Stomach smooth muscle (tissue), 2 donors: ENCODE results near the gene NKD2.

Experiments used
- H3K27ac ChIP-seq: one replicate; pipeline ENCODE4 v1.7.0; 2013; ENCODE audit warnings: mild to moderate bottlenecking, low read length, inconsistent platforms
- H3K27me3 ChIP-seq, 2 donors: one replicate each; pipeline ENCODE4 v1.7.0; 2013; ENCODE audit warnings: low read length in 2 of 2; ENCODE audit not compliant: insufficient read depth in 2 of 2, control insufficient read depth in 1 of 2
- H3K36me3 ChIP-seq, 2 donors: one replicate each; pipeline ENCODE4 v1.7.0; 2013; ENCODE audit warnings: low read length in 2 of 2; ENCODE audit not compliant: control insufficient read depth in 2 of 2, insufficient read depth in 2 of 2
- H3K4me1 ChIP-seq: one replicate; pipeline ENCODE4 v1.7.0; 2013; ENCODE audit warnings: low read length; ENCODE audit not compliant: control insufficient read depth, insufficient read depth
- H3K4me3 ChIP-seq, 2 donors: one replicate each; pipeline ENCODE4 v1.7.0; 2013; ENCODE audit warnings: low read length in 2 of 2
- H3K9ac ChIP-seq, 2 donors: one replicate each; pipeline ENCODE4 v1.7.0; 2013; ENCODE audit warnings: low read length in 2 of 2, mild to moderate bottlenecking in 1 of 2
- H3K9me3 ChIP-seq, 2 donors: one replicate each; pipeline ENCODE4 v1.7.0; 2013; ENCODE audit warnings: low read length in 2 of 2; ENCODE audit not compliant: control insufficient read depth in 2 of 2
- donor health status: healthy.
- donor health status: Pancreatic carcinoma.

The NKD2 gene

DNA sequence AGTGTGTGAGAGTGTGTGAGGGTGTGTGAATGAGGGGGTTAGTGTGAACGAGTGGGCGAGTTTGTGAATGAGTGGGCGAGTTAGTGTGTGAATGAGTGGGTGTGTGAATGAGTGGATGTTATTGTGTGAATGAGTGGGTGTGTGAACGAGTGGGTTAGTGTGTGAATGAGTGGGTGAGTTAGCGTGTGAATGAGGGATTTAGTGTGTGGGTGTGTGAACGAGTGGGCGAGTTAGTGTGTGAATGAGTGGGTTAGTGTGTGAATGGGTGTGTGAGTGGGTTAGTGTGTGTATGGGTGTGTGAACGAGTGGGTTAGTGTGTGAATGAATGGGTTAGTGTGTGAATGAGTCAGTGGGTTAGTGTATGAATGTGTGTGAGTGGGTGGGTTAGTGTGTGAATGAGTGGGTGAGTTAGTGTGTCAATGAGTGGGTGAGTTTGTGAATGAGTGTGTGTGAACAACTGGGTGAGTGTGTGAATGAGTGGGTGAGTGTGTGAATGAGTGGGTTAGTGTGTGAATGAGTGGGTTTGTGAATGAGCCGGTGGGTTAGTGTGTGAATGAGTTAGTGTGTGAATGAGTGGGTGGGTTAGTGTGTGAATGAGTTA, 37.5 kb downstream of the NKD2 start:
- H3K27me3 ChIP-seq = no peaks in the 10 kb centered on the region
- no peak overlapping the region for H3K27ac ChIP-seq
- no peak overlapping the region for H3K4me3 ChIP-seq
- H3K36me3 ChIP-seq = peaks cover 3 to 4% of the 10 kb centered on the region in 2 donors
- H3K9me3 ChIP-seq = no peaks in the 10 kb centered on the region
- H3K4me1 ChIP-seq = no peaks in the 10 kb centered on the region
- H3K9ac ChIP-seq = no peak overlapping the region

DNA sequence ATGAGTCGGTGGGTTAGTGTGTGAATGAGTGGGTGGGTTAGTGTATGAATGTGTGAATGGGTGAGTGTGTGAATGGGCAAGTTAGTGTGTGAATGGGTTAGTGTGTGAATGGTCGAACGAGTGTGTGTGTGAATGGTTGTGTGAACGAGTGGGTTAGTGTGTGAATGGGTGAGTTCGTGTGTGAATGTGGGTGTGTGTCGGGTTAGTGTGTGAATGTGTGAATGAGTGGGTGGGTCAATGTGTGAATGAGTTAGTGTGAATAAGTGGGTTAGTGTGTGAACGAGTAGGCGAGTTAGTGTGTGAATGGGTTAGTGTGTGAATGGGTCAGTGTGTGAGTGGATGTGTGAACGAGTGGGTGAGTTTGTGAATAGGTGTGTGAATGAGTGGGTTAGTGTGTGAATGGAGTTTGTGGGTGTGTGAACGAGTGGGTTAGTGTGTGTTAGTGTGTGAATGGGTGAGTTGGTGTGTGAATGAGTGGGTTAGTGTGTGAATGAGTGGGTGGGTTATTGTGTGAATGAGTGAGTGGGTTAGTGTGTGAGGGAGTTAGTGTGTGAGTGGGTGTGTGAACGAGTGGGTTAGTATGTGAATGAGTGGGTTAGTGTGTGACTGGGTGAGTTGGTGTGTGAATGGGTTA, 38.8 kb downstream of the NKD2 start:
- Histone ChIP-seq H3K4me3 (no peak overlapping the region), H3K9ac (no peak overlapping the region), H3K27ac (no peak overlapping the region), H3K27me3 (no peaks in the 10 kb centered on the region), H3K9me3 (no peaks in the 10 kb centered on the region), H3K36me3 (peaks cover 4 to 9% of the 10 kb centered on the region in 2 donors), H3K4me1 (no peaks in the 10 kb centered on the region)

DNA sequence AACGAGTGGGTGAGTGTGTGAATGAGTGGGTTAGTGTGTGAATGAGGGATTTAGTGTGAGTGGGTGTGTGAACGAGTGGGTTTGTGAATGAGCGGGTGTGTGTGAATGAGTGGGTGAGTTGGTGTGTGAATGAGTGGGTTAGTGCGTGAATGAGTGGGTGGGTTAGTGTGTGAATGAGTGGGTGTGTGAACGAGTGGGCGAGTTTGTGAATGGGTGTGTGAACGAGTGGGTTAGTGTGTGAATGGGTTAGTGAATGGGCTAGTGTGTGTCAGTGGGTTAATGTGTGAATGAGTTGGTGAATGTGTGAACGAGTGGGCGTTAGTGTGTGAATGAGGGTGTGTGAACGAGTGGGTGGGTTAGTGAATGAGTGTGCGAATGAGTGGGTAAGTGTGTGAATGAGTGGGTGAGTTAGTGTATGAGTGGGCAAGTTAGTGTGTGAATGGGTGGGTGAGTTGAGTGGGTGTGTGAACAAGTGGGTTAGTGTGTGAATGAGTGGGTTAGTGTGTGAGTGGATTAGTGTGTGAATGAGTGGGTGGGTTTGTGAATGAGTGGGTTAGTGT, 39.6 kb downstream of the NKD2 start:
- Histone ChIP-seq H3K27ac (no peak overlapping the region), H3K4me1 (no peaks in the 10 kb centered on the region), H3K4me3 (no peak overlapping the region), H3K9me3 (no peaks in the 10 kb centered on the region), H3K9ac (no peak overlapping the region), H3K36me3 (peaks cover 4 to 13% of the 10 kb centered on the region in 2 donors), H3K27me3 (no peaks in the 10 kb centered on the region)

- H3K4me1 ChIP-seq = no peaks in the 10 kb centered on the region
- H3K27ac ChIP-seq = no peak overlapping the region
- H3K27me3 ChIP-seq = no peaks in the 10 kb centered on the region
- H3K36me3 ChIP-seq = peaks cover 4 to 13% of the 10 kb centered on the region in 2 donors
- no peaks in the 10 kb centered on the region for H3K9me3 ChIP-seq
- H3K9ac ChIP-seq = no peak overlapping the region
- H3K4me3 ChIP-seq = no peak overlapping the region
Measured at GRCh38 chr5:1048861-1049838, 40.5 kb downstream of the NKD2 start.

DNA sequence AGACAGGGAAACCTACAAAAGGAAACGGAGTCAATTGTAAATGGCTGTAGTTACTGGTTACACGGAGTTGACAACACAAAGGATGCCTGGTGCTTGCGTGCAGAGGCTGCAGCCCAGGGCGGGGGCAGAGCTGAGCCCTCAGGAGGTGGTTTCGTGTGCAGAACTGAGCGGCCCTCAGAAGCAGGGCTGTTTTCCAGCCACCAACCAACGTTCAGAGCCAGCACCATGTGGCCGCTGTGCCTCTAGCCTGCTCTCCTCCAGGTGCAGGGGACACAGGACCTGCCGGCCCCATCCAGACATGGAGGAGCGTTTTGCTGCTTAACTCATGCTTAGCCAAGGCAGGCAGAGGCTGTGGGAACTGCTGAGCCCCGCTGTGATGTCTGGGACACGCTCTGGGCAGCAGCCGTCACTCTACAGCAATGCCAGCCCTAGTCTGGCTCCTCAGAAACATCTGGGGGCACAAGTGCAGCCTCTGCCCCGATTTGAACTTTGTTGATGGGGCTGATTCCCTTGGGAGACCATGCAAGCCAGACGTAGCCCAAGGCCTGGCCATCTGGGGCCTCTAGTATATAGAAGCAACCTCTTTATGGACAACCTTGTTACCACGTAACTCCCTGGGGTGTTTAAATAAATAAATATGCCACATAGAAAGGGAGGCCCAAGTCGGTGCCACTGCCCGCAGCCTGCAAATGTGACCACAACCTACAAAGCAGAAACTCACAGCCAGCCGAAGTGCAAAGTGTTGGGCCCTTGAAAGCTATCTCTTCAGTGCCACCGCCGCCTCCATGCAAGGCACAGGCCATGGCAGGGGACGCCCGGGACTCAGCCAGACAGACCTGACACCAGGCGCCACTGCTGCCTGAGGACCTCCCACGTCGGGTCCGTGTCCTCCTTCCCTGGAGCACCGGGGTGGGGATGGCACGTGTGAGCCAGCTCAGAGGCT, 42.1 kb downstream of the NKD2 start:
- Histone ChIP-seq H3K27ac (no peak overlapping the region), H3K36me3 (peaks cover 4 to 22% of the 10 kb centered on the region in 2 donors), H3K9me3 (no peaks in the 10 kb centered on the region)

GRCh38 chr5:1051366-1051720, 42.7 kb downstream of the NKD2 start:
- H3K4me1 ChIP-seq = no peaks in the 10 kb centered on the region
- no peak overlapping the region for H3K27ac ChIP-seq
- H3K4me3 ChIP-seq = no peak overlapping the region
- no peaks in the 10 kb centered on the region for H3K27me3 ChIP-seq
- H3K9ac ChIP-seq = no peak overlapping the region
- H3K36me3 ChIP-seq = peaks cover 4 to 22% of the 10 kb centered on the region in 2 donors
- no peaks in the 10 kb centered on the region for H3K9me3 ChIP-seq

More for the DNA sequence above, 42.1 kb downstream of the NKD2 start:
- no peaks in the 10 kb centered on the region for H3K4me1 ChIP-seq
- no peaks in the 10 kb centered on the region for H3K27me3 ChIP-seq
- H3K9ac ChIP-seq = no peak overlapping the region
- no peak overlapping the region for H3K4me3 ChIP-seq

DNA sequence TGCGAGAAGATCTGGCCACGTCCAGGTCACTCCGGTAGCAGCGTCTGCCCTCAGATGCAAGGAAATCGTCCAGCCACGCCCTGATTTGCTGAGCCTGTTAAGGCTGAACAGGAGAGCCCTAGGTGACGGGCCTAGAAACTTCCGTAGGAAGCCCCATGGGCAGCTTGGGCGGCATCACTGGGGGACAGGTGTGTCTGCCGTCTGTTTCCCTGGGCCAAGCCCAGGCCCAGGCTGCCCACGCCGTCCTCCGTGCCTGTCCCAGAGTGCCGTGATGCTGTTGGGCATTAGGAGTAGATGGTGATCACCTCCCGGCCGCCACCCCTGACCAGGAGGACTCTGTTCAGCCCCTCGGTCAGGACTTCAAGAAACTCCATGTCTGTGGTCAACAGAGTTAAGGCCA, 43.5 kb downstream of the NKD2 start:
- Histone ChIP-seq H3K4me3 (no peak overlapping the region), H3K27me3 (no peaks in the 10 kb centered on the region), H3K9ac (no peak overlapping the region), H3K9me3 (no peaks in the 10 kb centered on the region), H3K27ac (no peak overlapping the region), H3K4me1 (no peaks in the 10 kb centered on the region), H3K36me3 (peaks cover 4 to 25% of the 10 kb centered on the region in 2 donors)

DNA sequence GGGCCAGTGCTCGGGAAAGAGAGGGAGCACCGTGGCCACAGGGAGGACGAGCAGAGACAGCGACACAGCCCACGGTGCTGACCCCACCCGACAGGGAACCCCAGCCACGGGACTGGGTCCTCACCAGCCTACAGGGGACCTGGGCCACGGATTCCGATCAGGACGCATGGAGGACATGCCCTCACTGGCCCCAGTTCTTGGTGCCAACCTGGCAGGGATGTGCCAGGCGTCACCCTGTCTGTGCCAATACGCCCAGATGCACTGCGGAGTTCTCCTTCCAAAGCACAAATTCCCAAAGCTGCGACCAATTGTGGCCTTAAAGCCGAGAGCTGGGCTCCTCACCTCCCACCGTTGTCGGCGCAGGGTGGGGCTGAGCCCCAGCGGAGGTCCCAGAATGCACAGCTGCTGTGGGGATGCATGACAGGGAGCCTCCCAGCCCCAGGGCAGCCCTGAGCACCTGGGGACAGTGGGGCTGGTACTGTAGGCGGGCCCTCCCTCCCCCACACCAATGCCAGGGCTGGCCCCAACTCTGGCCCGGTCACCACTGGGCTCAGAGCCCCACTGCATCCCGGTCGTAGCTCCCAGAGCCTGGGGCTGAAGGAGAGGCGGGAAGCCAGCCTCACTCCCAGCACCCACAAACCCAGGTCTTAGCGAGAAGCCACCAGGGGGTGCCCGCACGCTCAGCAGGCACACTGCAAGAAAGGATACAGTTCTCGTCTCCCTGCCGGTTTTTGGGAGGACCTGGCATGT, 44.2 kb downstream of the NKD2 start:
- no peak overlapping the region for H3K4me3 ChIP-seq
- H3K36me3 ChIP-seq = peaks cover 4 to 25% of the 10 kb centered on the region in 2 donors
- no peak overlapping the region for H3K9ac ChIP-seq
- H3K9me3 ChIP-seq = no peaks in the 10 kb centered on the region
- no peaks in the 10 kb centered on the region for H3K27me3 ChIP-seq
- H3K4me1 ChIP-seq = no peaks in the 10 kb centered on the region
- H3K27ac ChIP-seq = no peak overlapping the region

DNA sequence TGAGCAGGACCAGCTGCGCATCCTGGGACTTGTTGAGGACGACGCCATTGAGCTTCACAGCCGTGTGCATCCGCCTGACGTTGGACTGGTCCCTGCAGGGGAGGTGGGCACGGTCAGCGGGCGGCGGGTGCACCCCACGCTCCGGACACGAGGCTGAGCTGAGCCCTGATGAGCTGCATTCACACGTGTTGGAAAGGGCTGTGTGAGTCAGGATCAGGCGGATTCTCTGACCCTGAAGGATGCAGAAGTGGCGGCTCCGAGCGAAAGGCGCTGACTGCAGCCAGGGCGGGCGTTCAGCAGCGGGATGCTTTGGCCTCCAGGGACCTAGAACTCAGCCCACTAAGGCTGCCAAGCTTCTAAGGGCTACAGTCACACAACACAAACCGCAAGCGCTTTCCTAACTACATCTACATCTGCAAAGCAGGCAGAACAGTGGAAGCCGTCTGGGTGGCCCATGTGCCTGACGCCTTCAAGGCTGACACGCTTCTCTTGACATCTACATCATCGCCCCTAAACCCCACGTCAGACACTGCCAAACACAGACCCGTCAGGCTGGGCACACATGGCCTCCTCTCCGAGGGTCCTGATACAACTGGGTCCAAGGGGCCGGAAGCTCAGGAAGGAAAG, 44.9 kb downstream of the NKD2 start:
- H3K27ac ChIP-seq = no peak overlapping the region

More for the DNA sequence above, 44.9 kb downstream of the NKD2 start:
- H3K27me3 ChIP-seq = no peaks in the 10 kb centered on the region
- no peaks in the 10 kb centered on the region for H3K4me1 ChIP-seq
- no peak overlapping the region for H3K4me3 ChIP-seq
- peaks cover 4 to 25% of the 10 kb centered on the region in 2 donors for H3K36me3 ChIP-seq
- no peaks in the 10 kb centered on the region for H3K9me3 ChIP-seq
- no peak overlapping the region for H3K9ac ChIP-seq
